A673 (cell line): Measurements from ENCODE around the gene SSBP3. TPM values are rescaled to one million over a fixed set of nuclear protein-coding genes. Genes with fewer than 3 reads are reported as not detected.

Experiments
- BruUV-seq: library from RNA; stranded (reverse); fragments of 400-500 nt; replicated peaks from 2 replicates; lab custom pipeline; 2021; lab: Mats Ljungman, UMichigan
- CTCF ChIA-PET: fragments of 300-600 bp; sonication (Branson Sonifier 250); formaldehyde crosslinking; loops from one replicate; lab custom pipeline; 2022; ENCODE audit warnings: antibody characterized with exemption; lab: Charles Lee
- POLR2A ChIA-PET: fragments of 300-600 bp; sonication (Branson Sonifier 250); formaldehyde crosslinking; loops from one replicate; lab custom pipeline; 2022; ENCODE audit warnings: antibody characterized with exemption; ENCODE audit not compliant: low non-redundant PET; lab: Charles Lee
- DNase-seq: peaks from one replicate; pipeline ENCODE4 v3.0.0-alpha.2; 2015; ENCODE audit warnings: low spot score
- H3K27ac ChIP-seq: fragments of 200-600 bp; sonication (generic); 2 replicates; pipeline ENCODE4 v1.5.1; 2016; ENCODE audit warnings: mixed run types, low read depth, mild to moderate bottlenecking, mixed read lengths, antibody characterized with exemption, low read length; ENCODE audit not compliant: poor library complexity, severe bottlenecking
- H3K27me3 ChIP-seq: fragments of 200-600 bp; sonication (generic); replicated peaks from 2 replicates; pipeline ENCODE4 v1.6.1; 2017; ENCODE audit warnings: mixed run types, low read depth, mild to moderate bottlenecking, mixed read lengths, antibody characterized with exemption, low read length; ENCODE audit not compliant: insufficient read depth, poor library complexity
- H3K36me3 ChIP-seq: fragments of 200-600 bp; sonication (generic); 2 replicates; pipeline ENCODE4 v1.6.1; 2016; ENCODE audit warnings: mixed run types, mild to moderate bottlenecking, mixed read lengths, antibody characterized with exemption, low read length; ENCODE audit not compliant: insufficient read depth, poor library complexity, severe bottlenecking
- H3K4me1 ChIP-seq: fragments of 200-600 bp; sonication (generic); 2 replicates; pipeline ENCODE4 v1.6.1; 2017; ENCODE audit warnings: mixed run types, mild to moderate bottlenecking, mixed read lengths, antibody characterized with exemption, low read length; ENCODE audit not compliant: insufficient read depth, poor library complexity, severe bottlenecking
- H3K4me3 ChIP-seq: fragments of 200-600 bp; sonication (generic); 2 replicates; pipeline ENCODE4 v1.5.1; 2016; ENCODE audit warnings: low read depth, mixed run types, mild to moderate bottlenecking, mixed read lengths, low read length; ENCODE audit not compliant: poor library complexity, severe bottlenecking
- H3K9me3 ChIP-seq: fragments of 200-600 bp; sonication (generic); 2 replicates; pipeline ENCODE4 v1.6.1; 2016; ENCODE audit warnings: mixed run types, low read depth, mild to moderate bottlenecking, mixed read lengths, antibody characterized with exemption, low read length; ENCODE audit not compliant: poor library complexity, severe bottlenecking
- EZH2 ChIP-seq: fragments of 200-600 bp; sonication (generic); IDR thresholded peaks from 2 replicates; pipeline ENCODE4 v1.6.1; 2017; ENCODE audit warnings: borderline replicate concordance, low read depth, mild to moderate bottlenecking, mixed read lengths, antibody characterized with exemption, low read length; ENCODE audit not compliant: poor library complexity, severe bottlenecking
- intact Hi-C: fragments of 100-400 bp; cut with micrococcal nuclease; formaldehyde crosslinking; loops from one replicate; pipeline ENCODE4 v1.10.0; 2022; ENCODE audit not compliant: unreplicated experiment
- total RNA-seq: library from RNA; stranded (reverse); gene quantifications from 2 replicates; pipeline ENCODE4 v1.2.3, GENCODE V29; 2021
- TF ChIP-seq, protein P1 (sequence below): fragments of 300-800, 200-600 bp; sonication (generic); conservative IDR thresholded peaks from 2 replicates; pipeline ENCODE4 v1.5.1; 2017; ENCODE audit warnings: low read depth, mild to moderate bottlenecking, antibody characterized with exemption, low read length, moderate library complexity, mixed read lengths

Gene SSBP3
- total RNA-seq, 1 experiment from 2014 or later = 43.0 TPM

DNA sequence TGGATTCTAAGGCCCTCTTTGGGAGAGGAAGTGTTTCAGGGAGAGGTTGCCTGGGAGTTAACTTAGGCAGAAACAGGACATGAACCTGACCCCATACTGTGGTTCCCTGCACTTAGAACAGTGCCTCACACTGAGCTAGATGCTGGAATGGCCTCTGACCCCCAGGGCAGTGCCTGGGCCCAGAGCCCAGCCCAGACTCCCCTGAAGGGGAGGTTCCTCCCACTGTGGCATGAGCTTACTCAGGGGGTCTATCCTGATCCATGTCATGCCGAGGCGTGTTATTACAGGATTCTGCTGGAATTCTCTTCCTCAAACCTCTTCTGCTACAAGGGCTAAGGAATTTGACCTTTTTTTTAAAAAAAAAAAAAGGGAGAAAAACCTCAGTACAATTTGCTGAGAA, 134.1 kb downstream of the SSBP3 start:
- Histone ChIP-seq H3K9me3 (no peaks in the 10 kb centered on the region), H3K27me3 (no peaks in the 10 kb centered on the region), H3K4me3 (no peak overlapping the region), H3K36me3 (no peaks in the 10 kb centered on the region), H3K4me1 (peaks cover 22% of the 10 kb centered on the region), H3K27ac (no peak overlapping the region)
- BruUV-seq = no TSS peak
- ChIA-PET POLR2A (no interaction called here), CTCF (interaction anchor here (0.5 kb wide), 1 partner anchor 146 kb away, joined by 10 read pairs; no protein-coding TSS in a partner anchor)
- intact Hi-C loops = no loop called here
- TF ChIP-seq EZH2 = no peak
- TF ChIP-seq, protein P1, sequence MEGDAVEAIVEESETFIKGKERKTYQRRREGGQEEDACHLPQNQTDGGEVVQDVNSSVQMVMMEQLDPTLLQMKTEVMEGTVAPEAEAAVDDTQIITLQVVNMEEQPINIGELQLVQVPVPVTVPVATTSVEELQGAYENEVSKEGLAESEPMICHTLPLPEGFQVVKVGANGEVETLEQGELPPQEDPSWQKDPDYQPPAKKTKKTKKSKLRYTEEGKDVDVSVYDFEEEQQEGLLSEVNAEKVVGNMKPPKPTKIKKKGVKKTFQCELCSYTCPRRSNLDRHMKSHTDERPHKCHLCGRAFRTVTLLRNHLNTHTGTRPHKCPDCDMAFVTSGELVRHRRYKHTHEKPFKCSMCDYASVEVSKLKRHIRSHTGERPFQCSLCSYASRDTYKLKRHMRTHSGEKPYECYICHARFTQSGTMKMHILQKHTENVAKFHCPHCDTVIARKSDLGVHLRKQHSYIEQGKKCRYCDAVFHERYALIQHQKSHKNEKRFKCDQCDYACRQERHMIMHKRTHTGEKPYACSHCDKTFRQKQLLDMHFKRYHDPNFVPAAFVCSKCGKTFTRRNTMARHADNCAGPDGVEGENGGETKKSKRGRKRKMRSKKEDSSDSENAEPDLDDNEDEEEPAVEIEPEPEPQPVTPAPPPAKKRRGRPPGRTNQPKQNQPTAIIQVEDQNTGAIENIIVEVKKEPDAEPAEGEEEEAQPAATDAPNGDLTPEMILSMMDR = no peak
- no peak for DNase-seq

DNA sequence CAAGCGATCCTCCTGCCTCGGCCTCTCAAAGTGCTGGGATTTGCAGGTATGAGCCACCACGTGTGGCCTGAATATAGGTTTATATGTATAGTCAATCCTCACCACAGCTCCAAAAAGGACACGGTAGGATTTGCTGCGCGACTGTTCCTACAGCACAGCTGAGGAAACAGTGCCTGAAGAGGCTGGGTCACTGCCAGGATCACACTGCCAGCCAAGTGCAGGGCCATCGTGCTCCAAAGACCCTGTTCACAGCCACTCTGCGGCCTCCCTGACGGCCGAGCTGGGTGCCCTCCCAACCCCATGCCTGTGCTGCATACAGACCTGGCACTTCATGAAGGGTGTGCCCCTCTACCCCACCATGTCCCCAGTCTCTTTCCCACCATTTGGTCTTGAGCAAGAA, 134.9 kb downstream of the SSBP3 start:
- Histone ChIP-seq H3K27me3 (no peaks in the 10 kb centered on the region), H3K4me1 (peaks cover 22% of the 10 kb centered on the region), H3K27ac (no peak overlapping the region), H3K4me3 (no peak overlapping the region), H3K36me3 (no peaks in the 10 kb centered on the region), H3K9me3 (no peaks in the 10 kb centered on the region)
- TF ChIP-seq EZH2 = no peak
- TF ChIP-seq, protein P1 = no peak
- no peak for DNase-seq
- POLR2A ChIA-PET = no interaction called here
- intact Hi-C loops = no loop called here
- no TSS peak for BruUV-seq
- CTCF ChIA-PET = no interaction called here

DNA sequence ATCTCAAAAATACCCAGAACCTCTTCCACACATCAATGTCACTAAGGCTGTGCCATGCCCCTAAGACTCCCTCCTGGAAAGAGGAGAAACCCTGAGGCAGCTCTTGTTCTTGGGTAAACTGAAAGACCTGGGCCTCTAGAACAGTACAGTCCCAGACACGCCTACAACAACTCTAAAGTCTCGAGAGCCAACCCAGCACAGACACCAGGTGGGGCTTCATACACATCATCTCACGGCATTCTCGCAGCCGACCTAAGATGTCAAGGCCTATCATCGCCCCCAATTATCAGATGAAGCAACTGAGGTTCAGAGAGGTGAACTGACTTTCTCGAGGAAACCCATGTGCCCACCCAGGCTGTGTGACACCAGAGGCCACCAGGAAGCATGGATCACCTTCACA, 135.7 kb downstream of the SSBP3 start:
- Histone ChIP-seq H3K9me3 (no peaks in the 10 kb centered on the region), H3K27me3 (no peaks in the 10 kb centered on the region), H3K4me1 (peaks cover 22% of the 10 kb centered on the region), H3K27ac (no peak overlapping the region), H3K4me3 (no peak overlapping the region), H3K36me3 (no peaks in the 10 kb centered on the region)
- POLR2A ChIA-PET = no interaction called here
- intact Hi-C loops = no loop called here
- no peak for DNase-seq
- CTCF ChIA-PET = no interaction called here
- no TSS peak for BruUV-seq
- no peak for TF ChIP-seq EZH2
- TF ChIP-seq, protein P1 = no peak
